Fibroblast of villous mesenchyme (primary cell): ENCODE results near the gene MRPL55. TPM values are rescaled to one million over a fixed set of nuclear protein-coding genes. Genes with fewer than 3 reads are reported as not detected.
"Not testable (repeated sequence)": the region's sequence is repeated elsewhere in the genome, so short reads cannot be mapped to it uniquely, and the experiment has no call there.

ENCODE experiments used
- DNase-seq: peaks from one replicate; pipeline ENCODE4 v3.0.0-alpha.2; 2010; ENCODE audit warnings: low read depth
- H3K4me3 ChIP-seq: 2 replicates; pipeline ENCODE4 v1.5.1; 2011; ENCODE audit warnings: low read depth, mild to moderate bottlenecking, low read length
- CTCF ChIP-seq: IDR thresholded peaks from 2 replicates; pipeline ENCODE4 v1.5.1; 2012; ENCODE audit warnings: low read depth, mild to moderate bottlenecking, low read length; ENCODE audit not compliant: insufficient read depth
- total RNA-seq: library from RNA; depleted of rRNA; stranded (reverse); fragments of >200 nt; gene quantifications from 2 replicates; pipeline ENCODE4 v1.2.3, GENCODE V29; 2012

Gene MRPL55
- total RNA-seq, 1 donor: 39.3 TPM

GRCh38 chr1:228120351-228120750, 11.3 kb upstream of the MRPL55 start:
- DNase-seq: no peak
- no peak overlapping the region for H3K4me3 ChIP-seq
- TF ChIP-seq CTCF: no peak

GRCh38 chr1:228118040-228118439, 8.9 kb upstream of the MRPL55 start:
- DNase-seq: no peak
- H3K4me3 ChIP-seq: no peak overlapping the region
- no peak for TF ChIP-seq CTCF

- no peak for TF ChIP-seq CTCF
- DNase-seq: no peak
- H3K4me3 ChIP-seq: no peak overlapping the region
These were observed 8.2 kb upstream of the MRPL55 start for GRCh38 chr1:228117335-228117734.

- no peak for DNase-seq
- TF ChIP-seq CTCF: no peak
- H3K4me3 ChIP-seq: no peak overlapping the region
These were observed 5.7 kb upstream of the MRPL55 start for GRCh38 chr1:228114827-228115226.

GRCh38 chr1:228112617-228113016, 3.5 kb upstream of the MRPL55 start:
- TF ChIP-seq CTCF: no peak
- no peak for DNase-seq
- no peak overlapping the region for H3K4me3 ChIP-seq

- H3K4me3 ChIP-seq: no peak overlapping the region
- no peak for DNase-seq
- no peak for TF ChIP-seq CTCF
These were observed 3.1 kb upstream of the MRPL55 start for GRCh38 chr1:228112167-228112566.

GRCh38 chr1:228111315-228111714, 2.2 kb upstream of the MRPL55 start:
- H3K4me3 ChIP-seq, DNase-seq: not testable (repeated sequence)
